GM19467 (cell line): Measurements from ENCODE around the gene ZNF316.

ENCODE experiments used
- ATAC-seq: cut with Tn5 transposase; IDR thresholded peaks from one replicate; pipeline ENCODE4 v1.9.1; 2021; ENCODE audit warnings: mild to moderate bottlenecking, moderate library complexity; ENCODE audit not compliant: unreplicated experiment

Gene ZNF316

GRCh38 chr7:6675807-6676405 lies 38.8 kb downstream of the ZNF316 start:
- ATAC-seq = no peak

DNA sequence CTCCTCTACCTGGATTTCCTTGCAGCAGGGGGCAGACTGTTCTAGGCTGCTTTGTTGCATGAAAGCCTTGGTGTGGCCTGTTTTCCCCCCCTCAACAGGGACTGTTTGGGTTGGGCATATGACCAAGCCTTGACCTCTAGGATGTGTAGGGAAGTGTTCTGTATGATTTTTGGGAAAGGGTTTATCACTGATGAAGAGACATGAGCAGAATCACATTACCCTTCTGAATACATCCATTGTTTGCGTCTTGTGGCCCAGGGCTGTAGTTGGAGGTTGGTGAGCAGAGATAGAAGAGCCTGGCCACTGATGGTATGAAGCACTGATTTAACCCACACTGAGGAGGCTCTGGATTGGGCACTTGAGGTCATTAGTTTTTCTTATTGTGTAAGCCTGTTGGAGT lies 43.0 kb downstream of the ZNF316 start:
- ATAC-seq = no peak

DNA sequence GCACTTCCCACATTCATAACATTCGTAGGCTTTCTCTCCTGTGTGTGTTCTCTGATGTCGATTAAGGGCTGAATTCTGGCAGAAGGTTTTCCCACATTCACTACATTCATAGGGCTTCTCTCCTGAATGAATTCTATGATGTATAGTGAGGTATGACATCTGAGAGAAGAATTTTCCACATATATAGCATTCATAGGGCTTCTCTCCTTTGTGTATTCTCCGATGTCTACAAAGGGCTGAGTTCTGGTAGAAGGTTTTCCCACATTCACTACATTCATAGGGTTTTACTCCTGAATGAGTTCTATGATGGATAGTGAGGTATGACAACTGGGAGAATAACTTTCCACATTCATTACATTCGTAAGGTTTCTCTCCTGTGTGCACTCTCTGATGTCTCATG lies 54.0 kb downstream of the ZNF316 start:
- ATAC-seq = no peak

DNA sequence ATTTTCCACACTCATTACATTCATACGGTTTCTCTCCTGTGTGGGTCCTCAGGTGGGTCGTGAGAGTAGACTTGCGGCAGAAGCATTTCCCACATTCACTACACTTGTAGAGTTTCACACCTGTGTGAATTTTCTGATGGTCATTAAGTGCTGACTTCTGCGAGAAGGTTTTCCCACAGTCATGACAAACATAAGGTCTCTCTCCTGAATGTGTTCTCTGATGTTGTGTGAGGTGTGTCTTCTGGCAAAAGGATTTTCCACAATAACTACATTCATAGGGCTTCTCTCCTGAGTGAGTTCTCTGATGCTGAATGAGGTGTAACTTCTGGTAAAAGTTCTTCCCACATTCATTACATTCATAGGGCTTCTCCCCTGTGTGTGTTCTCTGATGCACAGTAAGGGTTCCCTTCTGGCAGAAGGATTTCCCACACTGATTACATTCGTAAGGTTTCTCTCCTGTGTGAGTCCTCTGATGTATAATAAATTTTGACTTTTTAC lies 54.5 kb downstream of the ZNF316 start:
- ATAC-seq = no peak

- no peak for ATAC-seq
These were observed 63.7 kb downstream of the ZNF316 start for GRCh38 chr7:6700793-6701192.

DNA sequence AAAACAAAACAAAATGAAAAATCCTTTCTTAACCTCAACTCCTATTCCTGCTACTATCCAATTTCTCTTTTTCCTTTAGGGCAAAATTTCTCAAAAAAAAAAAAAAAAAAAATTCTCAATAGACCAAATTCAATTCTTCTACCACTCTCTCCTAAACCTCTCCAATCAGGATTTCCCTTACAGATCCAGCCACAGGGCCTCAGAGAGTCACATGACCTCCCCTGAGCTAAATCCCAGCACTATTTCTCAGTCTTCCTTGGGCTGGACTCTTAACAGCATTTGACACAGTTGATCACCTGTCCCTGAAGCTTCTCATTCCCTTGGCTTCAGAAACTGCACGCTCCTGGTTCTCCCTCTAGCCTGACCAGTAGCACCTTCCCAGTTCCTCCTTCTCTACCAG lies 64.7 kb downstream of the ZNF316 start:
- ATAC-seq = no peak
